ENCODE data around the gene NACA. TPM values are rescaled to one million over a fixed set of nuclear protein-coding genes. Genes with fewer than 3 reads are reported as not detected.

NACA gene
- polyA plus RNA-seq, result 1,000 to 10,000 TPM; 1,812 to 2,103 TPM

DNA sequence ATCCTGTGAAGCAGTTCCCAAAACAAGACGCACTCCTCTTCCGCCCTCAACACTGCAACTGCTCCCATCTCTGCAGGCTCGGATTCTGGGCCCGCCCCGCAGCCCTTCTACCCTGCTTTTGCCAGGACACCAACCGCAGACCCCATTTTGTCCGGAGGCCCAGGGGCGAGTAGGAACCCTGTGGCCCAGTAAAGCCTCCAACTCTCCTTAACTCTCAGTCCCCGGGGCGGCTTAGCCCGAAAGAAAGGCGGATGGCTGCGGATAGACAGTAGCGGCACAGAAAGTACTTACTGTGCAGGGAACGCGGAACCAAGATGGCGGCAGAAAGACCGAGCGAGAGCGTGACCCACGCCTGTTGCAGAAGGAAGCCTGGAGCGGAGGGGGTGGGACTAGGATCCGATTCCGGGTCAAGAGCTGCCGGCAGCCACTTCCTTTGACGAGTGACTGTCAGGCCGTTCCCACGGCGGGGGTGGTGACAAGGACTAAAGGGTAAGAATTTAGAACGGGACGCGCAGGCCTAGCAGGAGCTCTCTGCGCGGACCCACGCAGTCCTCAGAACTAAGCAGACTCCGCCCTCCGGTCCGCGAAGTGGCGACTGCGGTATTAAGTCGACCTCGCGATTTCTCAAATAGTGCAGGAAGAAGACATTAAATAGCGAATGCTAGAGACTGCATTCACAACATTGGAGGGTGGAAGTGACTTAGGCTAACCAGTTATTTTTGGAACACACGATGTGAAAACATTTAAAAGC is at the start of gene NACA:
Gene NACA (minus strand): TSS at position 328 of the 751 bp plus-strand sequence. CDS start 778 bp downstream, outside the sequence.
- no peaks in the 10 kb centered on the region for H3K9me3 ChIP-seq (ENCODE audit: control insufficient read depth in 2 of 2, insufficient read depth in 1 of 2, low read depth in 1 of 2, low read length in 1 of 2)
- peaks cover 0 to 8% of the 10 kb centered on the region in 2 donors for H3K36me3 ChIP-seq (ENCODE audit: control insufficient read depth in 2 of 2, insufficient read depth in 2 of 2, low read length in 1 of 2)
- no peaks in the 10 kb centered on the region for H3K27me3 ChIP-seq (ENCODE audit: control insufficient read depth in 1 of 2, insufficient read depth in 2 of 2, low read length in 2 of 2)
- H3K4me1 ChIP-seq (ENCODE audit: control insufficient read depth in 2 of 2, insufficient read depth in 2 of 2, low read length in 1 of 2), result peaks cover 0 to 10% of the 10 kb centered on the region in 2 donors
- peak within 1 kb of the TSS; percentile 91 to 98 for H3K27ac ChIP-seq (ENCODE audit: low read depth in 2 of 2, low read length in 1 of 2)
- WGBS, 2 donors, result 0% methylated on average over 46 of the region's 46 CpGs
- H3K4me3 ChIP-seq (ENCODE audit: low read depth in 1 of 2, low read length in 2 of 2), result peak within 1 kb of the TSS; percentile 78 to 96

DNA sequence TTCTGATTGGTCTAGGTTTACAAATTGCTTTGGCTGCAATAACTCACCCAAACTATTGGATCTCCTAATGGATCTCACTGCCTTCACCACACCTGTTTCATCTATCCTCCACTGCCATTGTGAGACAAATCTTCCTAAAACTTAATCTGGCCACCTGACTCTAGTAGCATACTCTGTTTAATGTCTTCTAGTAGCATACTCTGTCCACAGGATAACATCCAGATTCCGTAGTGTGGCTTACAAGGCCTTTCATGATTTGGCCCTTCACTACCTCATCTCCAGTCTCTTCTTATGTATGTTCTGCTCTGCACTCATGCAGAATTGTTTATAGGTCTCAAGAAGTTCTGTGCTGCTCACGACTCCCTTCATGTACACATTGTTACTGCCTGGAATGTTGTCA is 48.0 kb upstream of the NACA start:
- Histone ChIP-seq H3K9me3 (ENCODE audit: control insufficient read depth in 2 of 2, insufficient read depth in 1 of 2, low read depth in 1 of 2, low read length in 1 of 2) (peaks cover 0 to 2% of the 10 kb centered on the region in 2 donors), H3K27ac (ENCODE audit: low read depth in 2 of 2, low read length in 1 of 2) (no peak overlapping the region), H3K36me3 (ENCODE audit: control insufficient read depth in 2 of 2, insufficient read depth in 2 of 2, low read length in 1 of 2) (no peaks in the 10 kb centered on the region), H3K4me3 (ENCODE audit: low read depth in 1 of 2, low read length in 2 of 2) (no peak overlapping the region), H3K27me3 (ENCODE audit: control insufficient read depth in 1 of 2, insufficient read depth in 2 of 2, low read length in 2 of 2) (no peaks in the 10 kb centered on the region), H3K4me1 (ENCODE audit: control insufficient read depth in 2 of 2, insufficient read depth in 2 of 2, low read length in 1 of 2) (peaks cover 0 to 4% of the 10 kb centered on the region in 2 donors)
- 83 to 90% methylated on average over 2 of the region's 2 CpGs for WGBS, 2 donors

DNA sequence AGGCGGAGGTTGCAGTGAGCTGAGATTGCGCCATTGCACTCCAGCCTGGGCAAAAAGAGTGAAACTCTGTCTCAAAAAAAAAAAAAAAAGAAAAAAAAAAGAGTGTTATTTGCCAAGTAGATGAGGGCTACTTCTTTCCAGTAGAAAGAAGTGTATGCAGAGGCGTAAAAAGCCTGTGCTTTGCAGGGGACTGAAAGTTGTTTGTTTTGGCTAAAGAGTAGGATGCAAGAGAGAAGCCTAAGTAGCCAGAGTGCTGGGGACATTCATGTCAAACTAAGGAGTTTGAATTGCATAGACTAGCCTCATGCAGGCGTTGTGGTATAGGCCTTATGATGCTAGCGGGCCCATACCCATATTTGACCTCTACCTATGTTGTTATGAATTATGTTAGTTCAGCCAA is 47.5 kb upstream of the NACA start:
- Histone ChIP-seq H3K9me3 (ENCODE audit: control insufficient read depth in 2 of 2, insufficient read depth in 1 of 2, low read depth in 1 of 2, low read length in 1 of 2) (peaks cover 0 to 2% of the 10 kb centered on the region in 2 donors), H3K27ac (ENCODE audit: low read depth in 2 of 2, low read length in 1 of 2) (no peak overlapping the region), H3K36me3 (ENCODE audit: control insufficient read depth in 2 of 2, insufficient read depth in 2 of 2, low read length in 1 of 2) (no peaks in the 10 kb centered on the region), H3K27me3 (ENCODE audit: control insufficient read depth in 1 of 2, insufficient read depth in 2 of 2, low read length in 2 of 2) (no peaks in the 10 kb centered on the region), H3K4me3 (ENCODE audit: low read depth in 1 of 2, low read length in 2 of 2) (no peak overlapping the region), H3K4me1 (ENCODE audit: control insufficient read depth in 2 of 2, insufficient read depth in 2 of 2, low read length in 1 of 2) (peaks cover 0 to 4% of the 10 kb centered on the region in 2 donors)
- 86 to 93% methylated on average over 5 of the region's 5 CpGs for WGBS, 2 donors

DNA sequence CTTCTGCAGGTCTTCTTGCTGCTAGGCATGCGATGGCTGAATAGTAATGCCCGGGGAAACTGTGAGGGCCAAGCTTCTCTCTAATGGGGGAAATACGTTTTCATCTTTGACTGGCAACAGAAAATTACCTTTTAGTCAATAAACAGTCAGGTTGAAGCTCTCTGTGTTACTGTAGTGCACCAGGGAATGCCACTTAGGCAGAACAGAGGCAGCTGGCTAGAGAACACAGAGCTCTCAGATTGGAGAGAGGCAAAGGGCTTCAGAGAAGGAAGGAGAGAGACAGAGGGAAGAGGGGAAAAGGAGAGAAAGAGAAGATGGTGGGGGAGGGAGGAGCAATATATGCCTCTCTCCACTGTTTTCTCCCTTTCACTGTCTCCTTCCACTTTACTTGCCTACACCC is 44.8 kb upstream of the NACA start:
- H3K27ac ChIP-seq (ENCODE audit: low read depth in 2 of 2, low read length in 1 of 2), result no peak overlapping the region
- H3K4me1 ChIP-seq (ENCODE audit: control insufficient read depth in 2 of 2, insufficient read depth in 2 of 2, low read length in 1 of 2), result peaks cover 0 to 3% of the 10 kb centered on the region in 2 donors
- peaks cover 0 to 2% of the 10 kb centered on the region in 2 donors for H3K9me3 ChIP-seq (ENCODE audit: control insufficient read depth in 2 of 2, insufficient read depth in 1 of 2, low read depth in 1 of 2, low read length in 1 of 2)
- 88 to 89% methylated on average over 3 of the region's 3 CpGs for WGBS, 2 donors
- H3K36me3 ChIP-seq (ENCODE audit: control insufficient read depth in 2 of 2, insufficient read depth in 2 of 2, low read length in 1 of 2), result no peaks in the 10 kb centered on the region
- H3K27me3 ChIP-seq (ENCODE audit: control insufficient read depth in 1 of 2, insufficient read depth in 2 of 2, low read length in 2 of 2), result no peaks in the 10 kb centered on the region
- H3K4me3 ChIP-seq (ENCODE audit: low read depth in 1 of 2, low read length in 2 of 2), result no peak overlapping the region

DNA sequence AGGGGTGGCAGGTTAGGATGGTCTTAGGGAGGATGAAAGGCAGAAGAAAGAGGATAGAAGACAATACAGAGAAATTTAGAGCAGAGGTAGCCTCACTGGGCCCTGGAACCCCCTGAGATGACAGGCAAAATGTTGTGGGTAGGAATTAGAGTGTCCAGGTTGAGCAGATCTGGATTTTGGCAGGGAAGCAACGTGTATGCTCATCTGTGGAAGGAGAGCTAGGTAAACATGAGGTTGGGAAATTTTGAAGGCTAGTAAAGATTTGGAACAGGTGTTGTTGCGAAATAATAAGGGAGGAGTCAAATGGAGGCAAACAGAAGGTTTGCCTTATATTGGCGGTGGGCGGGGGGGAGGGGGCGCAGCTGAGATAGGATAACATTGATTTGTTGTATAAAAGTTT is 43.3 kb upstream of the NACA start:
- 70 to 74% methylated on average over 5 of the region's 5 CpGs for WGBS, 2 donors
- H3K4me1 ChIP-seq (ENCODE audit: control insufficient read depth in 2 of 2, insufficient read depth in 2 of 2, low read length in 1 of 2), result no peaks in the 10 kb centered on the region
- no peak overlapping the region for H3K27ac ChIP-seq (ENCODE audit: low read depth in 2 of 2, low read length in 1 of 2)

DNA sequence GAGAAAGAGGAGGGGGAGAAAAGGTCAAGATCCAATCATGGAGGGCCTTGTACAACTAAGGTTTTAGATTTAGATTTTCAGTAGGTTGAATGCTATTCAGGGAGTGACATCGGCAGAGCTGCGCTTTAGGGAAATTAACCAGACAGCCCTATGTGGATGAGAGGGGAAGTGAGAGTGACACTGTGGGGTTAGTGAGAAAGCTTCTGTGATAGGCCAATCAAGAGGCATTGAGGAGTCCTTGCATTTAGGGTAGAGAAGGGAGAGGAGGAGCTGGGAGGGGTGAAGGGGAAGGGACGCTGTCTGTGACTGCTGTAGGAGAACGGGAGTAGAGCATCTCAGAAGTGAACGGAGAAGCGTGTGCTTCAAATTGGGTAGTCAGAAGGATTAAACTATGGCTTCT is 41.4 kb upstream of the NACA start:
- H3K36me3 ChIP-seq (ENCODE audit: control insufficient read depth in 2 of 2, insufficient read depth in 2 of 2, low read length in 1 of 2), result no peaks in the 10 kb centered on the region
- WGBS, 2 donors, result 84 to 94% methylated on average over 6 of the region's 6 CpGs
- H3K4me3 ChIP-seq (ENCODE audit: low read depth in 1 of 2, low read length in 2 of 2), result no peak overlapping the region
- H3K9me3 ChIP-seq (ENCODE audit: control insufficient read depth in 2 of 2, insufficient read depth in 1 of 2, low read depth in 1 of 2, low read length in 1 of 2), result no peaks in the 10 kb centered on the region
- no peaks in the 10 kb centered on the region for H3K27me3 ChIP-seq (ENCODE audit: control insufficient read depth in 1 of 2, insufficient read depth in 2 of 2, low read length in 2 of 2)
- H3K4me1 ChIP-seq (ENCODE audit: control insufficient read depth in 2 of 2, insufficient read depth in 2 of 2, low read length in 1 of 2), result no peaks in the 10 kb centered on the region
- no peak overlapping the region for H3K27ac ChIP-seq (ENCODE audit: low read depth in 2 of 2, low read length in 1 of 2)

More for the DNA sequence above, 43.3 kb upstream of the NACA start:
- no peaks in the 10 kb centered on the region for H3K9me3 ChIP-seq (ENCODE audit: control insufficient read depth in 2 of 2, insufficient read depth in 1 of 2, low read depth in 1 of 2, low read length in 1 of 2)
- no peaks in the 10 kb centered on the region for H3K27me3 ChIP-seq (ENCODE audit: control insufficient read depth in 1 of 2, insufficient read depth in 2 of 2, low read length in 2 of 2)
- no peak overlapping the region for H3K4me3 ChIP-seq (ENCODE audit: low read depth in 1 of 2, low read length in 2 of 2)
- no peaks in the 10 kb centered on the region for H3K36me3 ChIP-seq (ENCODE audit: control insufficient read depth in 2 of 2, insufficient read depth in 2 of 2, low read length in 1 of 2)

DNA sequence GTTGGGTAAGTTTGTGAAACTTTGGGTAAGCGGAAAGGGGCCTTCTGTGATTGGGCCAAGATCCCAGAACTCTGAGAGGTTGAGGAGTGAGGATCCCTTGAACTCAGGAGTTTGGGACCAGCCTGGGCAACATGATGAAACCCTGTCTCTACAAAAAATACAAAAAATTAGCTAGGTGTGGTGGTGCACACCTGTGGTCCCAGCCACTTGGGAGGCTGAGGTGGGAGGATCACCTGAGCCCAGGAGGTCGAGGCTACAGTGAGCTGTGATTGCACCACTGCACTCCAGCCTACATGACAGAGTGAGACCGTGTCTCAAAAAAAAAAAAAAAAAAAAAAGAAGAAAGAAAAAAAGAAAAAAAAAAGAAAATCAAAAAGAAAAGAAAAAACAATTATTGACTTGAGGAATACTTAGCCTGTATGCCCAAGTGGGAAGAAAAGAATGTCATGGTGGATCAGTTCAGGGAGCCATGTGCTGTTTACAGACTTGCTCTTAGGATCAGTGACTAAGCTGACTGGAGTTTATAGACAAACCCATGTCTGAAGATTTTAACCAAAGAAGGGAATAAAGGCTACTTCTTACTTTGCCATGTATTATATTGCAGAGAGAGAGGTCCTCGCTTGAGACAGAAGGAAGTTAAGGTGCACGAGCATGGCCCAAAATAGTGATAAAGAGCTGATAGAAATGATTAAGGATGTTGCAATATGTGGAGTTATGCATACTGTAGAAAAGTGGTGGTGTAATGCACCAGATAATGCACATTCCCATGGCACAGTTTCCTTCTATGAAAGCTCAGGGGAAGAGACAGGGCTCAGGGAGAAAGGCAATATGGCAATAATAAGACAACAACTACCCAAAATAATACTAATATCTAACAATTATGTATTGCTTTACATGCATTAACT is 38.9 kb upstream of the NACA start:
- no peaks in the 10 kb centered on the region for H3K4me1 ChIP-seq (ENCODE audit: control insufficient read depth in 2 of 2, insufficient read depth in 2 of 2, low read length in 1 of 2)
- WGBS, 2 donors, result 73 to 76% methylated on average over 5 of the region's 5 CpGs
- no peaks in the 10 kb centered on the region for H3K27me3 ChIP-seq (ENCODE audit: control insufficient read depth in 1 of 2, insufficient read depth in 2 of 2, low read length in 2 of 2)
- no peak overlapping the region for H3K4me3 ChIP-seq (ENCODE audit: low read depth in 1 of 2, low read length in 2 of 2)
- no peak overlapping the region for H3K27ac ChIP-seq (ENCODE audit: low read depth in 2 of 2, low read length in 1 of 2)
- H3K36me3 ChIP-seq (ENCODE audit: control insufficient read depth in 2 of 2, insufficient read depth in 2 of 2, low read length in 1 of 2), result no peaks in the 10 kb centered on the region
- peaks cover 0 to under 1% of the 10 kb centered on the region in 2 donors for H3K9me3 ChIP-seq (ENCODE audit: control insufficient read depth in 2 of 2, insufficient read depth in 1 of 2, low read depth in 1 of 2, low read length in 1 of 2)

DNA sequence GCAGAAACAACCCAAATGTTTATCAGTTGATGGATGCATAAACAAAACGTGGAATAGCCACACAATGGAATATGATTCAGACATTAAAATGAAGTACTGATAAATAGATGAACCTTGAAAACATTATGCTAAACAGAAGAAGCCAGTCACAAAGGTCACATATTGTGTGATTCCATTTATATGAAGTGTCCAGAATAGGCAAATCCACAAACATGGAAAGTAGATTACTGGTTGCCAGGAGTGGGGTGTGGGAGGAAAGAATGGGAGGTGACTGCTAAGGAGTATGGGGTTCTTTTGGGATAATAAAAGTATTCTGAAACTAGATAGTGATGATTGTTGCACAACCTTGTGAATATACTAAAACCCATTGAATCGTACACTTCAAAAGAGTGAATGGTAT is 36.7 kb upstream of the NACA start:
- H3K27ac ChIP-seq (ENCODE audit: low read depth in 2 of 2, low read length in 1 of 2), result no peak overlapping the region
- 74 to 80% methylated on average over 2 of the region's 2 CpGs for WGBS, 2 donors
- H3K9me3 ChIP-seq (ENCODE audit: control insufficient read depth in 2 of 2, insufficient read depth in 1 of 2, low read depth in 1 of 2, low read length in 1 of 2), result peaks cover 0 to 4% of the 10 kb centered on the region in 2 donors
- no peaks in the 10 kb centered on the region for H3K36me3 ChIP-seq (ENCODE audit: control insufficient read depth in 2 of 2, insufficient read depth in 2 of 2, low read length in 1 of 2)
- no peaks in the 10 kb centered on the region for H3K27me3 ChIP-seq (ENCODE audit: control insufficient read depth in 1 of 2, insufficient read depth in 2 of 2, low read length in 2 of 2)
- H3K4me1 ChIP-seq (ENCODE audit: control insufficient read depth in 2 of 2, insufficient read depth in 2 of 2, low read length in 1 of 2), result no peaks in the 10 kb centered on the region
- no peak overlapping the region for H3K4me3 ChIP-seq (ENCODE audit: low read depth in 1 of 2, low read length in 2 of 2)

DNA sequence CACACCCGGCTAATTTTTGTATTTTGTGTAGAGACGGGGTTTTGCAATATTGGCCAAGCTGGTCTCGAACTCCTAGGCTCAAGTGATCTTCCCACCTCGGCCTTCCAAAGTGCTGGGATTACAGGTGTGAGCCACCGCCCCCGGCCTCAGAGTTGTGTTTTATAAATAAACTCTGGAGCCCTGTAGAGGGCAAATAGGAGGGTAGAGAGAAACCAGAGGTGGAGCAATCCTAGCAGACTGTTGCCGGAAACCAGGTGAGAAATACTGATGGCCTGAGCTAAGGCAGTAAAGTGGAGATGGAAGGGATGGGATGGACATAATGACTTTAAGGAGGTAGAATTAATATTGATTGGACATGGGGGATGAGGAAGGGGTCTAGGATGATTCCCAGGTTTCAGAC is 35.4 kb upstream of the NACA start:
- H3K4me1 ChIP-seq (ENCODE audit: control insufficient read depth in 2 of 2, insufficient read depth in 2 of 2, low read length in 1 of 2), result no peaks in the 10 kb centered on the region
- peaks cover 0 to 4% of the 10 kb centered on the region in 2 donors for H3K9me3 ChIP-seq (ENCODE audit: control insufficient read depth in 2 of 2, insufficient read depth in 1 of 2, low read depth in 1 of 2, low read length in 1 of 2)
- no peaks in the 10 kb centered on the region for H3K27me3 ChIP-seq (ENCODE audit: control insufficient read depth in 1 of 2, insufficient read depth in 2 of 2, low read length in 2 of 2)
- WGBS, 2 donors, result 76 to 85% methylated on average over 7 of the region's 7 CpGs
- H3K27ac ChIP-seq (ENCODE audit: low read depth in 2 of 2, low read length in 1 of 2), result no peak overlapping the region
- no peak overlapping the region for H3K4me3 ChIP-seq (ENCODE audit: low read depth in 1 of 2, low read length in 2 of 2)
- H3K36me3 ChIP-seq (ENCODE audit: control insufficient read depth in 2 of 2, insufficient read depth in 2 of 2, low read length in 1 of 2), result no peaks in the 10 kb centered on the region
